ENCODE results near the gene DRG2.

GRCh38 chr17:18044609-18045008 lies 43.1 kb upstream of the DRG2 start:
- TF ChIP-seq CTCF (conservative IDR thresholded peaks at IDR 0.05; ENCODE audit: low read depth, low read length), result no peak
- TF ChIP-seq EZH2 (IDR thresholded peaks at IDR 0.05; ENCODE audit: borderline replicate concordance, low read depth, low read length, poor library complexity, severe bottlenecking), result no peak

Data from A673 (cell line).